Heart left ventricle (tissue), 16 donors: Measurements from ENCODE around the gene BTG4. TPM values are rescaled to one million over a fixed set of nuclear protein-coding genes. Genes with fewer than 3 reads are reported as not detected.

ENCODE experiments used
- ATAC-seq, 4 donors: fragments of 200-7000 bp; cut with Tn5 transposase; one replicate each; pipeline ENCODE4 v1.9.1; 2020 to 2022; ENCODE audit warnings: moderate library complexity in 4 of 4, mild to moderate bottlenecking in 3 of 4, moderate number of reproducible peaks in 1 of 4
- DNase-seq, 5 donors: peaks; one replicate each; pipeline ENCODE4 v3.0.0-alpha.2; 2020
- H3K27ac ChIP-seq, 12 donors: fragments of 200-600 bp; sonication (generic) in 4 of 12; one replicate each; pipeline versions ENCODE4 v1.5.0 to v1.8.0; 2016 to 2022; ENCODE audit warnings: mild to moderate bottlenecking in 2 of 12
- H3K27me3 ChIP-seq, 9 donors: fragments of 200-600 bp; sonication (generic) in 2 of 9; one replicate each; pipeline versions ENCODE4 v1.5.1 to v1.8.0; 2016 to 2022; ENCODE audit warnings: mild to moderate bottlenecking in 3 of 9
- H3K36me3 ChIP-seq, 9 donors: fragments of 200-600 bp; sonication (generic) in 2 of 9; one replicate each; pipeline versions ENCODE4 v1.5.0 to v1.8.0; 2018 to 2022; ENCODE audit warnings: mild to moderate bottlenecking in 2 of 9
- H3K4me1 ChIP-seq, 12 donors: fragments of 200-600 bp; sonication (generic) in 4 of 12; one replicate each; pipeline versions ENCODE4 v1.5.0 to v1.8.0; 2016 to 2022; ENCODE audit warnings: mild to moderate bottlenecking in 3 of 12
- H3K4me3 ChIP-seq, 12 donors: fragments of 200-600 bp; sonication (generic) in 4 of 12; one replicate each; pipeline versions ENCODE4 v1.5.0 to v1.8.0; 2017 to 2022; ENCODE audit warnings: mild to moderate bottlenecking in 9 of 12, moderate library complexity in 4 of 12
- H3K9me3 ChIP-seq, 12 donors: fragments of 200-600 bp; sonication (generic) in 4 of 12; one replicate each; pipeline versions ENCODE4 v1.5.0 to v1.8.0; 2016 to 2022; ENCODE audit warnings: mild to moderate bottlenecking in 1 of 12
- POLR2A ChIP-seq, 2 donors: fragments of 450-650 bp; IDR thresholded peaks; one replicate each; pipeline ENCODE4 v1.6.1; 2017; ENCODE audit warnings: antibody characterized with exemption in 2 of 2, mild to moderate bottlenecking in 2 of 2, moderate library complexity in 2 of 2
- WGBS, 4 donors: extraction: QIAGEN DNeasy Blood & Tissue Kit in 2 of 4; methylation state at CpG; one replicate each; pipeline versions ENCODE4 v1.1.5 to v1.1.7; 2013 to 2018; 5-methylcytosine and 5-hydroxymethylcytosine counted together
- intact Hi-C, 10 donors: fragments of 100-400 bp; cut with DNase I; formaldehyde crosslinking; loops; one replicate each; pipeline versions ENCODE4 v1.11.1 to v1.14.2; 2022
- polyA plus RNA-seq, 2 donors: library from polyadenylated mRNA; stranded (reverse); fragments of 200-250 nt; gene quantifications; one replicate each; pipeline ENCODE4 v1.2.3, GENCODE V29; 2013
- total RNA-seq, 9 donors: library from RNA; depleted of rRNA in 2 of 9; stranded (reverse); fragments of >200 nt in 2 of 9; fragmentation: NEBNext Ultra II Directional in 3 of 9; extraction: Animal tissue kit (Norgen Biotek cat#: 25700) in 3 of 9; gene quantifications; one replicate each; pipeline versions ENCODE4 v1.1.0 to v1.2.4, GENCODE V29; 2016 to 2023
- TF ChIP-seq, protein P1 (sequence below), 12 donors: fragments of 200-600 bp; sonication (generic) in 4 of 12; IDR thresholded peaks; one replicate each; pipeline versions ENCODE4 v1.5.0 to v1.8.0; 2018 to 2022; ENCODE audit warnings: antibody characterized with exemption in 12 of 12, mild to moderate bottlenecking in 5 of 12
- donor health status: ischemic (EF 13 %, LVEDD 7.1; RV severe dilation, severe dysfunction).
- donor health status: healthy with polysubstance abuse.
- donor health status: DM: no; HTN: yes; CAD: no.
- donor health status: DM: no; HTN: no; CAD: no.
- donor health status: ischemic (EF 25% LVEDD 6.9; RV normal size, moderate dysfunction).
- donor health status: ischemic (EF 25% LVEDD 5.7; RV mildly dilated, moderate dysfunction).
- donor health status: healthy.
- donor health status: DM: yes; HTN: yes; CAD: no.
- donor health status: ischemic (EF 35%, LVEDD 5.7; RV mildly dilated, moderate dysfunction).
- donor health status: nonischemic (EF 11% LVEDD 7.7; RV severe dilation, severe dysfunction).
- donor health status: DM: yes; HTN: yes; CAD: no.
- donor health status: PGD.
- donor health status: ischemic (EF 29% LVEDD 5.4; RV normal size, mild dysfunction).
- donor health status: nonischemic (EF 23%, LVEDD 6.1; RV moderate dilation, normal function).

The BTG4 gene
- total and polyA plus RNA-seq, 11 donors, result not detected

DNA sequence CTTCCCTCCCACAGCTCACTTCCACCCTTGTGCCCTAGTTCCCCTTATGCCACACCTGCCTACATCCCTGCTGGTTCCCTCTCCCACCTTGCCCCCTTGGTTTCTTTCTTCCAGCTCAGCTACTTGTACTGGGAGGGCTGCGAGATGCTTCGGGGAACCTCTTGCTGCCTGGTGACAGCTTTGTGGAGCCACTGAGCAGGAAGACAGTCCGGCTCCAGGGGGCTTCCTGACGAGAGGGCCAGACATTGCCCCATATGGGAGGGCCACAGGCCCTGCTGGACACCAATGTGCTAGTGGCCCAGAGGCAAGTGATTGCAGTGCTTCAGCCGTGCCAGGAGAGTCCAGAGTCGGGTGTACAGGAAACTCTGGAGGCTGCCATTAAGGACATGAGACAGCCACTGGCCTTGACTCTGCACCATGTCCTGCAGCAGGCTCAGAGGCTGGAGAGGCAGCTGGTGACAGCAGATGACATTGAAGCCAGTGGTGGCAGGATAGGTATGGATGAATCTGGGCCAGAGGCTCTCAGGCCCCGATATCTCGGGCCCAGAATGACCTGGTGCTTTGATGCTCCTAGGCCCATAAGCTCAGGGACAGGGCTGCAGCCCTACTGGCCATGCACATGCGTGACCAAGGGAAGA is 54.3 kb downstream of the BTG4 start:
- TF ChIP-seq POLR2A (IDR thresholded peaks at IDR 0.05), result no peak
- TF ChIP-seq, protein P1, sequence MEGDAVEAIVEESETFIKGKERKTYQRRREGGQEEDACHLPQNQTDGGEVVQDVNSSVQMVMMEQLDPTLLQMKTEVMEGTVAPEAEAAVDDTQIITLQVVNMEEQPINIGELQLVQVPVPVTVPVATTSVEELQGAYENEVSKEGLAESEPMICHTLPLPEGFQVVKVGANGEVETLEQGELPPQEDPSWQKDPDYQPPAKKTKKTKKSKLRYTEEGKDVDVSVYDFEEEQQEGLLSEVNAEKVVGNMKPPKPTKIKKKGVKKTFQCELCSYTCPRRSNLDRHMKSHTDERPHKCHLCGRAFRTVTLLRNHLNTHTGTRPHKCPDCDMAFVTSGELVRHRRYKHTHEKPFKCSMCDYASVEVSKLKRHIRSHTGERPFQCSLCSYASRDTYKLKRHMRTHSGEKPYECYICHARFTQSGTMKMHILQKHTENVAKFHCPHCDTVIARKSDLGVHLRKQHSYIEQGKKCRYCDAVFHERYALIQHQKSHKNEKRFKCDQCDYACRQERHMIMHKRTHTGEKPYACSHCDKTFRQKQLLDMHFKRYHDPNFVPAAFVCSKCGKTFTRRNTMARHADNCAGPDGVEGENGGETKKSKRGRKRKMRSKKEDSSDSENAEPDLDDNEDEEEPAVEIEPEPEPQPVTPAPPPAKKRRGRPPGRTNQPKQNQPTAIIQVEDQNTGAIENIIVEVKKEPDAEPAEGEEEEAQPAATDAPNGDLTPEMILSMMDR (IDR thresholded peaks at IDR 0.05), result no peak
- Histone ChIP-seq H3K4me3 (no peak overlapping the region), H3K36me3 (no peaks in the 10 kb centered on the region), H3K4me1 (no peaks in the 10 kb centered on the region), H3K27me3 (peaks cover 0 to 23% (median 3%) of the 10 kb centered on the region in 9 donors), H3K9me3 (no peaks in the 10 kb centered on the region), H3K27ac (no peak overlapping the region)
- 78 to 86% (median 81%) methylated on average over 8 to 9 of the region's 9 CpGs for WGBS, 4 donors
- DNase-seq (no peak), ATAC-seq (no peak)
- intact Hi-C loops, result loop anchor here in 3 of 10 donors (5.0 to 10.0 kb wide), 2 partner anchors 79 to 387 kb away; no protein-coding TSS in a partner anchor

GRCh38 chr11:111456859-111457730 is 55.1 kb downstream of the BTG4 start:
- H3K27me3 ChIP-seq, result peaks cover 0 to 23% (median 3%) of the 10 kb centered on the region in 9 donors
- no peak overlapping the region for H3K27ac ChIP-seq
- H3K4me1 ChIP-seq, result no peaks in the 10 kb centered on the region
- no peak for ATAC-seq
- no peaks in the 10 kb centered on the region for H3K36me3 ChIP-seq
- 82 to 90% (median 86%) methylated on average over 7 to 11 of the region's 11 CpGs for WGBS, 4 donors
- DNase-seq, result no peak
- intact Hi-C loops, result loop anchor here in 3 of 10 donors (5.0 to 10.0 kb wide), 2 partner anchors 80 to 388 kb away; no protein-coding TSS in a partner anchor
- H3K9me3 ChIP-seq, result no peaks in the 10 kb centered on the region
- no peak overlapping the region for H3K4me3 ChIP-seq
- no peak for TF ChIP-seq POLR2A (IDR thresholded peaks at IDR 0.05)
- TF ChIP-seq, protein P1 (IDR thresholded peaks at IDR 0.05), result no peak

- TF ChIP-seq, protein P1 (IDR thresholded peaks at IDR 0.05), result no peak
- TF ChIP-seq POLR2A (IDR thresholded peaks at IDR 0.05), result no peak
- 85 to 90% (median 85%) methylated on average over 13 to 16 of the region's 16 CpGs for WGBS, 4 donors
- ATAC-seq, result no peak
- H3K27ac ChIP-seq, result no peak overlapping the region
- no peak overlapping the region for H3K4me3 ChIP-seq
- no peaks in the 10 kb centered on the region for H3K4me1 ChIP-seq
- H3K36me3 ChIP-seq, result no peaks in the 10 kb centered on the region
- DNase-seq, result no peak
- intact Hi-C loops, result loop anchor here in 3 of 10 donors (5.0 to 10.0 kb wide), 2 partner anchors 81 to 389 kb away; no protein-coding TSS in a partner anchor
- no peaks in the 10 kb centered on the region for H3K9me3 ChIP-seq
- H3K27me3 ChIP-seq, result peaks cover 0 to 23% (median 3%) of the 10 kb centered on the region in 9 donors
Observed at GRCh38 chr11:111456086-111456858, 55.9 kb downstream of the BTG4 start.
